ENCODE results near the gene ANKRD33B.
"Not testable (repeated sequence)": the region's sequence is repeated elsewhere in the genome, so short reads cannot be mapped to it uniquely, and the experiment has no call there.

The ANKRD33B gene

DNA sequence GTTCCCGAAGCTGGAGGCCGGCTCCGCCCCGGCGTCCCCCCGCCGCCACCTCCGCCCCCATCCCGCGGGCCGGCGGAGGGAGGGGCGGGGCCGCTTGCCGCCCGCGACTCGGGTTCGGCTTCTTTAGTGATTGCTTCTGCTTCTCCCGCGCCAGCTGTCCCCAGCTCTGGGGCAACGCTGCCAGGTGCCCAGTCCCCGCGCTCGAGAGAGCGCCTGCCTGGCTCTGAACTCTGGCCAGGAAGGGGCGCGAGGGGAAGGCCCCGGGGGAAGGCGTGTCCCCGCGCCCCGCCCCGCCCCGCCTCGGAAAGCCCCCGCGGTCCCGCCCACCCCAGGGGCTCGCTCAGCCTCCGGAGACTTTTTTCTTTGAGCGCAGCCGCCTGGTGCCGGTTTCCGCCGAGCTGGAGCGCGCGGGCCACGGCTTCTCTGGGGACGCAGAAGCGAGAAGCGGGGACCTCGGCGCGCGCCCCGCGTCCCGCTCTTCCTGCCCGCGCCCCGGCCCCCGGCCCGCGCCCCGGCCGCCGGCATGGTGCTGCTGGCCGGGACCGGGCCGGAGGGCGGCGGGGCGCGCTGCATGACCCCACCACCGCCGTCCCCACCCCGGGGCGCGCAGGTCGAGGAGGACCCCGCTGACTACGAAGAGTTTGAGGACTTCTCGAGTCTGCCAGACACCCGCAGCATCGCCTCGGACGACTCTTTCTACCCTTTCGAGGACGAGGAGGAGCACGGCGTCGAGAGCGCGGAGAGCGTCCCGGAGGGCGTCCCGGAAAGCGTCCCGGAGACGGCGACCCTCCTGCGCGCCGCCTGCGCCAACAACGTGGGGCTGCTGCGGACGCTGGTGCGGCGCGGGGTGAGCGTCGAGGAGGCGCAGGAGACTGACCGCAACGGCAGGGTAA is at the start of gene ANKRD33B:
Gene ANKRD33B (plus strand): TSS at position 126 of the 893 bp plus-strand sequence. CDS start 398 bp downstream, at position 524.
- DNase-seq: peak; percentile 75

DNA sequence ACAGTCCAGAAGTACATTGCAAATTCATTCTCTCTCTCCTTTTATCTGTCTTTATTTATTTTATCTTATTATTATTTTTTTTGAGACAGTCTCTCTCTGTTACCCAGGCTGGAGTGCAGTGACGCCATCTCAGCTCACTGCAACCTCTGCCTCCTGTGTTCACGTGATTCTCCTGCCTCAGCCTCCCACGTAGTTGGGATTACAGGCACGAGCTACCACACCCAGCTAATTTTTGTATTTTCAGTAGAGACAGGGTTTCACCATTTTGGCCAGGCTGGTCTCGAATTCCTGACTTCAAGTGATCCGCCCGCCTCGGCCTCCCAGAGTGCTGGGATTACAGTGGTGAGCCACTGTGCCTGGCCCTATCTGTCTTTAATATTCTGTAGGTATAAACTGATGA is 49.3 kb upstream of the ANKRD33B start:
- DNase-seq: not testable (repeated sequence)

DNA sequence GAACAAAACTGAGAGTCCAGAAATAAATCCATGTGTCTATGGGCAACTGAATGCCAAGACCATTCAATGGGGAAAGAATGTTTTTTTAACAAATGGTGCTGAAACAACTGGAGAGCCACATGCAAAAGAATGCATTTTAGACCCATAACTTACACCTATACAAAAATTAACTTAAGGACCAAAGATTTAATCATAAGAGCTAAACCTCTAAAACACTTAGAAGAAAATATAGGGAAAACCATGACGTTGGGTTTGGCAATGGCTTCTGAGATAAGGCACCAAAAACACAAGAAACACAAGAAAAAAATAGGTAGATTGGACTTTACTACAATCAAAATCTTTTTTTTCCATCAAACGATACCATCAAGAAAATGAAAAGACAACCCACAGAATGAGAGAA is 48.4 kb upstream of the ANKRD33B start:
- DNase-seq: no peak

DNA sequence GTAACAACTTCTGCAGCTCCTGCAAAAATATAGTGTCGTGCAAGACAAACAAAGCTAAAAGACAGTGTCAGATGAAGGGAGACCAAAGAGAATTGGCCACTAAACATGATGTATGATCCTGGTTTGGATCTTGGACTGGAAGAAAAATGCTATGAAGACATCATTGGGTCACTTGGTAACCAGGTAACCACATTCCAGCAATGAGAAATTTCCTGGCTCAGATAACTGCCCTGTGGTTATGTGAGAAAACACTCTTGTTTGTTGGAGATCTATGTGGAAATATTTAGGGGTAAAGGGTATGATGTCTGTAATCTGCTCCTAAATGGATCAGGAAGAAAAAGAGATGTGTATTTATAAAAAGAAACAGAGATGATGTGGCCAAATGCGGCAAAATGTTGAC is 45.5 kb upstream of the ANKRD33B start:
- peak; percentile 68 for DNase-seq

DNA sequence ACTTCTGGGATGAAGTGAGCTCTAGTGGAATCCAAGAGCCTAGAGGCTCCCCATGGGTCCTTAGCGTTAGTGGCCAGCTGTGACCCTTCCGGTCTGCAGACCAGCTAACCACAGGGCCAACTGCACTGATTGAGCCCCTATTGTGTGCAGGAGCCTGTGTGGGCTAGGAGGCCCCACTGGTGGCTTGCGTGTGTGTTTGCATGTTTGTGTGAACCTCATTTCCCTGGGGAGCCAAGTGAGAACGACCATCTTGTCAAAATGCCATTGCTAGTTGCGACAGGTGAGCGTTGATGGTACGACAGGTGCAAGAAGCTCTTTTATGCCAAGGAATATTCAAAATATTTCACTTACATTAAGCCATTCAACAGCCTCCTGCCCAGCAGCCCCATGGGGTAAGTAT is 44.1 kb upstream of the ANKRD33B start:
- DNase-seq: no peak

DNA sequence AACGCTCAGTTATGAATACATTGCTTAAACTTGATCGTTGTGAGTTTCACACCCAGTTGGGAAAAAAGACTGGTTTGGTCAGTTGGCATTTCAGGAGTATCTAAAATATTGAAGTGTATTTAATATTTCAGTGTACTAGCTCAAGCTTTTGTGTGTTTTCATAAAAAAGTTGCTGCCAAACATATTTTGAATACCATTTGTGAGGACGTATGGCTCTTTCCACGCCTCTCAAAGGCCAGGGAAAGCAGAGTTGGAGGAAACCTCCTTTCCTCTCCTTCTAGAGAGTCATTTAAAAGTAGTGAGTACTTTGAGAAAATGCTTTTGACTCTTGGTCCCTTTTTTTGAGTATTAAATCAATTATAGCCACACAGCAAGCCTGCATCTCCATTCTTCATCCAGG is 43.2 kb upstream of the ANKRD33B start:
- DNase-seq: peak; percentile 56

DNA sequence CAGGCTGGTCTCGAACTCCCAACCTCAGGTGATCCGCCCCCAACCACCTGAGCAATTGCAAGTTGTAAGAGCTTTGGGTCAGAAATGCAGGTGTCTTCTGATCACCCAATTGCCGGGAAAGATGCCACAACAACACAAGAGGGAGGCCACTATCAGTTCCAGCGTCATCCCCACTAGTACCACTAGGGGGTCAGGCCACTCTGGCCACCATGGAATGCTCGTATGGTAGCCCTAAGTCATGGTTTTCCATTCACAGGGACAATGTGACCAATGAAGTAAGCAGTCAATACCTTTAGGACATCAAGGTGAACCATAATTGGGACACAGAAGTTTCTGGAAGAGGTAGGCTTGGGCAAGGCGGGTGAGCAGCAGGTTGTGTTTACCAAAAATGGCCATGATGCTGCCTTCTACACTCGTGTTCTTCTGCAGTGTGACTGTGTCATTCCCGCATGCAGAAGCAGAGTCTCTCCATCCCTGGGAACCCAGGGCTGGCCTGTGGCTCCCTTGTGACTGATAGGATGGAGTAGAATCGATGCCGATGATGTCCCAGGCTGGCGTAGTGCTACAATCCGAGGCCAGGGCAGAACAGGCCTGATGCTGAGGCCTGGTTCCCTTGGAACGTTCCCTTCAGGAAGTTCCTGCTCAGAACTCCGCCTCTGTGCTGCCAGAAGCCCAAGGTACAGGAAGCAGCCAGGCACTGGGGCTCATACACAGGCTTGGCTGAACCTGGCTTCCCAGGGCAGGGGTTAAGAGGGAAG is 42.2 kb upstream of the ANKRD33B start:
- no peak for DNase-seq

DNA sequence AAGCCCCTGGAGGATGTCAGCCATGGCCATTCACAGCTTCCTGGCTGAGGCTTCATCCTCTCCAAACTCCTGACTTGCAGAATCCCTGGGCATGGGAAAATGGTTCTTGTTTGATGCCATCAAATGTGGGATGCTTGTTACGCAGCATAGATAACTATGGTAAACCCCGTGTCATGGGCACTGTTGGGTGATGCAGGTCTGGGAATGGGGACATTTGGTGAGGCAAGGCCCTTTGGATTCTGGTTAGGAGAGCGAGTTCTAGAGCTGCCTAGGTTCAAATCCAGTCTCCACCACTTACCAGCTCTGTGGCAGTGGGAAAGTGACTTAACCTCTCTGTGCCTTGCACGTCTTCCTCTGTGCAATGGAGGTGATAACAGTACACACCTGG is 41.7 kb upstream of the ANKRD33B start:
- DNase-seq: no peak

DNA sequence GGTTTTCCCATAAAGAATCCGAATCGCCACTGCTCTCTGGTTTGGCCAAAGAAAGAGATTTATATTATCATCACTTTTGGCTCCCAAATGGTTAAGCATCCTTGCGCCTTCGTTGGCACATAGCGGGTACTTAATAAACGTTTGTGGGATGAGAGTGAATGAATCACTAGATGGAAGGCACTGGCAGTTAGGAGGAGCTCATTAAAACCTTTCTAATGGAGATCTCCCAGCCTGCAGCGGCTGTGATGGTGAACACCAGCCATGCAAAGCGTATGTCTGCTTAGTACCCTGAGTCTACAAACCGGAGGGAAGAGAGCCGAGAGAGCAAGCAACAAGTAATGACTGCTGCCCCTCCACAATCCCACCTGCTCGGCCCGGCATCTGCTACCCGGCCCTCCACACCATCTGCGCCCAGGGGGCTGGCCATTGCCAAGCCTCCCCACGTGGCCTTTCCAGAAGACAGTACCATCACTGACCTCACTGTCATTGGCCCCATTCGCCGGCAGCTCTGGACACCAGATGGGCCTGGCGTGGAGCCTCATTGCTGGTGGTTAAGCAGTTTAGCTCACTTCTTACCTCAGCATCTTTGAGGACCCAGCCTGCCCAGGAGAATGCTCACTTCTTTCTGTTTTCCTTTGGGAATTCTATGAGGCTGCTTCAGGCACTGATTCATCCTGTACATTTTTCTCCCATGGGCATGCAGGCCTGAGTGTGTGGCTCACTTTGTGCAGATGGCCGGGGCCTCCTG is 39.3 kb upstream of the ANKRD33B start:
- peak; percentile 96 for DNase-seq

DNA sequence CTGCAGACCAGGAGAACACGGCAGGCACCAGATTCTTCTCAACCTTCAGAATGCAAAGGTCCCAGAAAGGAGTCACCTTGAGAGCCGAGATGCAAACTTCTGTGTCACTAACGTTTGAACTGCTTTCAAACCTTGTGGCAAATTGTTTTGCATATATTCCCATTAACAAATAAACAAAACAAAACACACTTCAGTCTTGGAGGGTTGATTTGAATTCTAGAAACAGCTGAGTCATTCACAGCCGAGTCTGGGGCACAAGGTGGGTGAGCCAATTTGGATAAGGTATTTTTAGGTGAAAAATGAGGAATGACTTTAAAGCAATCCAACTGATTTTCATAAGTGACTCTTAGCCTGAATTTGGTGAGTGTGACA is 38.8 kb upstream of the ANKRD33B start:
- DNase-seq: no peak

DNA sequence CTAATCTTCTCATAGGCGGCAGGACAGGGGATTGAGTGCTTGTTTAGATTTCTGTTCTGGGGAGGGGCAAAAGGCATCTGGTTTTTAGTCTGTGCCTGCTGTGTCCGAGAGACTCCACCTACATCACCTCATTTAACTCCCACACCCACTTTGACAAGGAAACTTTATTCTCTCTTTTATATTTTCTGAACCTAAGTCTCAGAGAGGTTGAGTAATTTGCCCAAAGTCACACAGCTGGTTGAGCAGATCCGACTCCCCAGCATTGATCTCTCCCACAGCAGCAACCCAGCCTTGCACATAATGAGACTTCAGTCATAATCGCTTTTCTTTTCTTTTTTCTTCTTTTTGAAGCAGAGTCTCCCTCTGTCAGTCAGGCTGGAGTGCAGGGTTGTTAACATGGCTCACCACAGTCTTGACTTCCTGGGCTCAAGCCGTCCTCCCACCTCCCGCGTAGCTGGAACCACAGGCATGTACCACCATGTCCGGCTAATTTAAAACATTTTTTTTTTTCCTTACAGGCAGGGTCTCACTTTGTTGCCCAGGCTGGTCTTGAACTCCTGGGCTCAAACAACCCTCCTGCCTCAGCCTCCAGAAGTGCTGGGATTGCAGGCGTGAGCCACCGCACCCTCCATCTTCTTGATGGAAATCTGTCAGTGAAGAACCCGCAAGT is 36.5 kb upstream of the ANKRD33B start:
- DNase-seq: peak; percentile 80

DNA sequence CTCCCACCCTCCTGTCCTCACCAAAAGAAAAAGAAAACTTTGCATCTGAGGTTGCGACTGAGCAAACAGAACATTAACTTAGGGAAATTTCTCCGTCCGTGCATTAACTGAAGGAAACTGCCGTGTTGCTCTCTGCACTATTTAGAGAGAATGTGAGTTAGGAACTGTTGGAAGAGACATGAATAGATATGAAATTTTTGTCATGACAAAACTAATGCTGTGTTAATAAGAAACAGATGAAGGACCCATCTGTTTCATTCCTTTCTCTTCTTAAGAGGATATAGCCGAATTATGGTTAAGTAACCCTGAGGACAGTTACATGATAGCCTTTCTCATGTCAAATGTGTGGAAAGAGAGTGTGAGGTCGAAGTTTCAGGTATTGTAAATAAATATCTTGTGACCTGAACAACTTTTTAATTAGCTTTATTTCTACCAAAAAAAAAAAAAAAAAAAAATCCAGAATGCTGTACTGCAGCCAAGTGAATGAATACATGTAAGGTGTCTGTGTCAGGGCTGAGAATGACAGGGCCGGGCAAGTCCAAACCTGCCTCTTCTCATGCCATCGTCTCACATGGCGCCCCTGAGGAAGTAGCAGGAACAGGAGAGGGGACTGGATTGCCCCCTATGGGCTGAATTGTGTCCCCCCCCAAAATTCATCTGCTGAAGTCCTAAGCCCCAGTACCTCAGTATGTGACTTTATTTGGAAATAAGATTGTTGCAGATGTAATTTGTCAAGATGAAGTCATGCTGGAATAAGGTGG is 35.6 kb upstream of the ANKRD33B start:
- peak; percentile 86 for DNase-seq

DNA sequence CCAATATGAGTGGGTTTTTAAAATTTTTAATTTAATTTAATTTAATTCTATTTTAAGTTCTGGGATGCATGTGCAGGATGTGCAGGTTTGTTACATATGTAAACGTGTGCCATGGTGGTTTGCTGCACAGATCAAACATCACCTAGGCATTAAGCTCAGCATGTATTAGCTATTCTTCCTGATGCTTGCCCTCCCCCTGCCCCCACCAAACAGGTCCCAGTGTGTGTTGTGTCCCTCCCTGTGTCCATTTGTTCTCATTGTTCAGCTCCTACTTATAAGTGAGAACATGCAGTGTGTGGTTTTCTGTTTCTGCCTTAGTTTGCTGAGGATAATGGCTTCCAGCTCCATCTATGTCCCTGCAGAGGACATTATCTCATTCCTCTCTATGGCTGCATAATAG is 35.0 kb upstream of the ANKRD33B start:
- DNase-seq: no peak

DNA sequence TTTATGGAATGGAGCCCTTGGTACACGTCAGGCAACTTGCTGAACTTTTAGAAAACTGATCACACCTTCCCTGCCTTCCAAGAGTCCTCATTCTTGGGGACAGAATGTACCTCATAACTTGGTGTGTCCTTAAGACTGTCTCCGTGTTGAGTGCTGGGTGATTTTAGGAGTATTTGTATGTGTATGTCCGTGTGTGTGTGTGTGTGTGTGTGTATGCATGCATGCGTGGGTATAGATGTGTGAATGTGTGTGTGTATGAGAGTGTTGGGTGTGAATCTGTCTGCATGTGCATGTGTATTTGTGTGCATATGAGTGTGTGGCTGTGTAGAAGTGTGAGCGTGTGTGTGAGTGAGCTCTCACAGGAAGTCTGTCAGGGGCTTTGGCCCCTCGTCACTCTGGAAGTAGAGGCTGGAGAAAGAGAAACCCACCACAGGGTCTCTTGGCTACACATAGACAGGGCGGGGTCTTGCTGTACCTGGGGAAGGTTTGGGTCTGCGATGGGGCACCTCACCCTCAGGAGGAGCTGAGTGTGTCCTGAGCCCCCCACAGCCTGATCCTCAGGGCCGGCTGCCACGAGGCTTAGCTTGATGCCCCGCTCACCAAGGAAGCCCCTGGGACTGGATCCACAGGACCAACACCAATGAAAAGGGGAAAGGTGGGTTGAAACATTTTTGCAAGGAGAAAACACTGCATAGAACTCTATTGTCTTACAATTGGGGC is 33.1 kb upstream of the ANKRD33B start:
- no peak for DNase-seq

DNA sequence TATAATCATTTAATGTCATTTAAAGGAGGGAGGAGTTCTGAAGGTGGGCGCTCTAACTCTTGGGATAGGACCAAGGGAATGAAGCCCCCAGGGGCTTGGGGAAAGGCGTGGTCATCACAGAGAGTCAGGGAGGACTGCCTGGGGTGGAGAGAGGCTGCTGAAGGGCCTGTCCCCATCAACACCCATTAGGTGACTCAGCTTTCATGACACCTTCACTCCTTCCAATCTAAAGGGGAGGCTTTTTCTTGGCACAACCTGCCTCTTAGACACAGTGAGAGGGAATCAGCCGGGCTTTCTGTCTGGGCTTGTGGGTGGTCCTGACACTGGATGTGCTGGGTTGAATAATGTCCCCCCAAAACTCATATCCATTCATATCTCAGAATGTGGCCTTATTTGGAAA is 31.4 kb upstream of the ANKRD33B start:
- DNase-seq: no peak

DNA sequence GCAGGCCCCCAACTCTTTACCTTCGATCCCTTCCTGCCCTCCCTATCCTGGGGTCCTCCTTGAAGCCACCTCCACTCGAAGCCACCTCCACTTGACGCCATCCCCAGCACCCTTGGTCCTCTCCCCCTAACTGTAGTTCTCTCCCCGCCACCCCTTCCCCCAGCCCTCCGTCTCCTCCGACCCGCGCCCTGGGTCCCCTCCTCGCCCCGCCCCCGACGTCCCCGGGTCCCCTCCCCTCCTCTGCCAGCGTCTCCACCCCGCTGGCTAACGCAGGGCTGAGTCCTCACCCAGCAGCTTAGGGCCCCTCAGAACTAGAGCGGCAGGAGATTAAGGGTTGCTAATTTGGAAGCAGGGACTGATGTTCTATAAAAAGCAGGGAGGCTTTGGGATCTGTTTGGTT is 30.6 kb upstream of the ANKRD33B start:
- no peak for DNase-seq

DNA sequence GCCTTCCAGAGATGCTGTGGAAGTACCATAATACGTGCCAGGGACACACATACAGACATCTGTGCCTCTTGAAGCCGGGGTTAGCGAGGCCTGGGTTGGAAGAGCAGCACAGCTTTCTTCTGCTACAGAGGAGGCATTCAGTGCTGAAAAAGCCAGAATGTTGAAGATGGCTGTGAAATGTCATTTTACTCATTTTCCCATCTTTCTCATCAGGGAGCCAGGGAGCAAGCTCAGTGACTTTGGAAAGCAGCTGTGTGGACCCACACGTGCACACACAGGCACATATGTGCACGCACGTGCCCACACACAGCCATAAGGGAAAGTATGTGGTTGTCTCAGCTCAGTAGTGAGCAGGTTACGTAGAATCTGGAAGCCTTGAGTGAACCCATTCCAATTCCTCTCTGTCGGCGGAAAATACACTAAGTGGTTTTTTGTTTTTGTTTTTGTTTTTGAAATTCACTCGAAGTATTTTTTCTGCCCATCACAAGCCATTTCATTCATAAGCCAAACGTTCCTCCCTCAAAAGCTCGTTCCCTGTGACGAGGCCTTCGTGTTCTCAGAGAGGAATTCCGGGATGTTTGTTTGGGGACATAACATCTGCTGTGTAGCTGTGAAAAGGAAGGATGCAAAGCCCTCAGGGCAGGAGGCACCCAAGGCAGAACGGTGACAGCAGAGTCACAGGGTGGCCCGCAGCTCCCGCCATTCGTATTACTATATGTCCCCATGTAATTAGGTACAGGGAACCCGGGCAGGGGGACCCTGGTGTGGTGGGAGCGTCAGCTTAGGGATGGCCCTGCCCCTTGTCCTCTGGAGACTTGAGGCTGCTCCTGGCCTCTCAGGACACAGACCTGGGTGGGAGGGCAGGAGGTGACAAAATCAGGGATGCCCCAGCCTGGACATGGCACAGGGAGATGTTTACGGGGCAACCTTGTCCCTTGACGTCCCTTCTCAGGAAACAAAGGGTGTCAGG is 29.0 kb upstream of the ANKRD33B start:
- DNase-seq: no peak

DNA sequence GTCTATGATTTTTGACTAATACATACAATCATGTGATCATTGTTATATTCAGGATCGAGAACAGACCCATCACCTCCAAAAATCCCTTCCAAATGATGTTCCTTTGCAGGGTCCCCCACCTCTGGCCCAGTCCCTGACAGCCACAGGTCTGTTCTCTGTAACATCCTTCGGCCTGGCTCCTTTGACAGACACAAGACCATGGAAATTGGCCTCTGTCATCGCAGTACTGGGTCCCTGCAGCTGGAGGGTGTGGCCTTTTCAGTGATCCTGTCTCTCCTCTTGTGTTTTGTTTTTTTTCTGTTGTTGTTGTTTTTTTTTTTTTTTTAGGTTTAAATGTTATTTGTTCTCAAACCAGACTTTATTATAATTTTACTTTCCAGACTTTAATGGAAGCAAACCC is 27.4 kb upstream of the ANKRD33B start:
- DNase-seq: no peak

DNA sequence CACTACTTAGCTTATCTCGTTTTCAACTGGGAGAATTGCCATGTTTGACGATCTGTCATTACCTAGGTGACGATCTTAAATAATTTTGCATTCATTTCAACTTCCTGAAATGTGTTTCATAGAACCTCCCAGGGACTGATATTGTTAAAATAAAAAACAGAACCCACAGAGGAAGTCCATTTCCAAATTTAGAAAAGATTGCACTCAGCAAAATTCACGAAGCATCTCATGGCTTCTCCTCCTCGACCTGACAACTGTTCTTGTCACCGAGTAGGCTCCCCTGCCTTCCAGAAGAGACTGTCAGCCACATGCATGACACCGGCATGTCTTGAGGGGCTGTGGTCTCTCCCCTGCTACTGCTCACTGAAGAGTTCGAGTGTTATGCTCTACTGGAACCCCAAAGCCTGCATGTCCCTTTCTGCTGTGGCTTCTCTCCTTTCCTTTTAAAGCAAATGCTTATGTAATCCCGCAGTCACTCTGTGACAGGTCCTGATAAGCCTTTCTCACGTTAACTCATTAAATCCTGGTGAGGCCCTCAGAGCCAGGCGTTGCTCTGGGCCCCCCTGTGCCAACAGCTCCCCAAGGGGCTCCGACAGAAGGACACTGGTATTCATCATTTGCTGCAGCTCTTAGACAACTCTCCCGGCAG is 26.8 kb upstream of the ANKRD33B start:
- no peak for DNase-seq

DNA sequence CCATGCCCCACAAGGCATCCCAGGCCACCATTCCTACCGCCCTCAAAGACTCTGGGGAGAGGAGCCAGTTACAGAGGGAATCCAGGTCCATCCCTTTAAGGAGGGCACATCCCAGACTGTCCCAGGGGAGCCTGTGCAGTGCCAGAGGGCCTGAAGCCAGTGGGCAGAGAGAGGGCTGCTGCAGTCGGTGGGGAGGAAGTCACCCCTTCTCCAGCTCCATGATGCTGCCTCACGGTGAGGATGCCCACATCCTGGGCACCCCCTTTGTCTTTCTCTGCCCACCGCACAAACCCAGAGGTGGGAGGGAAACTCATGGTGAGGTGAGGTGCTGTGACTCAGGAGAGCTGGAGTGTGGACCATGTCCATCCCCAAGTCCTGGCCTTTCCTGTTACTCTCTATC is 26.2 kb upstream of the ANKRD33B start:
- DNase-seq: no peak
